Heart left ventricle (tissue), 16 donors: ENCODE results near the gene ERC1. TPM values are rescaled to one million over a fixed set of nuclear protein-coding genes. Genes with fewer than 3 reads are reported as not detected.
"Not testable (repeated sequence)": the region's sequence is repeated elsewhere in the genome, so short reads cannot be mapped to it uniquely, and the experiment has no call there.

Experiments
- ATAC-seq, 4 donors: fragments of 200-7000 bp; cut with Tn5 transposase; one replicate each; pipeline ENCODE4 v1.9.1; 2020 to 2022; ENCODE audit warnings: moderate library complexity in 4 of 4, mild to moderate bottlenecking in 3 of 4, moderate number of reproducible peaks in 1 of 4
- DNase-seq, 5 donors: peaks; one replicate each; pipeline ENCODE4 v3.0.0-alpha.2; 2020
- H3K27ac ChIP-seq, 12 donors: fragments of 200-600 bp; sonication (generic) in 4 of 12; one replicate each; pipeline versions ENCODE4 v1.5.0 to v1.8.0; 2016 to 2022; ENCODE audit warnings: mild to moderate bottlenecking in 2 of 12
- H3K27me3 ChIP-seq, 9 donors: fragments of 200-600 bp; sonication (generic) in 2 of 9; one replicate each; pipeline versions ENCODE4 v1.5.1 to v1.8.0; 2016 to 2022; ENCODE audit warnings: mild to moderate bottlenecking in 3 of 9
- H3K36me3 ChIP-seq, 9 donors: fragments of 200-600 bp; sonication (generic) in 2 of 9; one replicate each; pipeline versions ENCODE4 v1.5.0 to v1.8.0; 2018 to 2022; ENCODE audit warnings: mild to moderate bottlenecking in 2 of 9
- H3K4me1 ChIP-seq, 12 donors: fragments of 200-600 bp; sonication (generic) in 4 of 12; one replicate each; pipeline versions ENCODE4 v1.5.0 to v1.8.0; 2016 to 2022; ENCODE audit warnings: mild to moderate bottlenecking in 3 of 12
- H3K4me3 ChIP-seq, 12 donors: fragments of 200-600 bp; sonication (generic) in 4 of 12; one replicate each; pipeline versions ENCODE4 v1.5.0 to v1.8.0; 2017 to 2022; ENCODE audit warnings: mild to moderate bottlenecking in 9 of 12, moderate library complexity in 4 of 12
- H3K9me3 ChIP-seq, 12 donors: fragments of 200-600 bp; sonication (generic) in 4 of 12; one replicate each; pipeline versions ENCODE4 v1.5.0 to v1.8.0; 2016 to 2022; ENCODE audit warnings: mild to moderate bottlenecking in 1 of 12
- CTCF ChIP-seq, 12 donors: fragments of 200-600 bp; sonication (generic) in 4 of 12; IDR thresholded peaks; one replicate each; pipeline versions ENCODE4 v1.5.0 to v1.8.0; 2018 to 2022; ENCODE audit warnings: antibody characterized with exemption in 12 of 12, mild to moderate bottlenecking in 5 of 12
- POLR2A ChIP-seq, 2 donors: fragments of 450-650 bp; IDR thresholded peaks; one replicate each; pipeline ENCODE4 v1.6.1; 2017; ENCODE audit warnings: antibody characterized with exemption in 2 of 2, mild to moderate bottlenecking in 2 of 2, moderate library complexity in 2 of 2
- WGBS, 4 donors: extraction: QIAGEN DNeasy Blood & Tissue Kit in 2 of 4; methylation state at CpG; one replicate each; pipeline versions ENCODE4 v1.1.5 to v1.1.7; 2013 to 2018; 5-methylcytosine and 5-hydroxymethylcytosine counted together
- intact Hi-C, 10 donors: fragments of 100-400 bp; cut with DNase I; formaldehyde crosslinking; loops; one replicate each; pipeline versions ENCODE4 v1.11.1 to v1.14.2; 2022
- polyA plus RNA-seq, 2 donors: library from polyadenylated mRNA; stranded (reverse); fragments of 200-250 nt; gene quantifications; one replicate each; pipeline ENCODE4 v1.2.3, GENCODE V29; 2013
- total RNA-seq, 9 donors: library from RNA; depleted of rRNA in 2 of 9; stranded (reverse); fragments of >200 nt in 2 of 9; fragmentation: NEBNext Ultra II Directional in 3 of 9; extraction: Animal tissue kit (Norgen Biotek cat#: 25700) in 3 of 9; gene quantifications; one replicate each; pipeline versions ENCODE4 v1.1.0 to v1.2.4, GENCODE V29; 2016 to 2023
- donor health status: ischemic (EF 13 %, LVEDD 7.1; RV severe dilation, severe dysfunction).
- donor health status: healthy with polysubstance abuse.
- donor health status: DM: no; HTN: yes; CAD: no.
- donor health status: DM: no; HTN: no; CAD: no.
- donor health status: ischemic (EF 25% LVEDD 6.9; RV normal size, moderate dysfunction).
- donor health status: ischemic (EF 25% LVEDD 5.7; RV mildly dilated, moderate dysfunction).
- donor health status: healthy.
- donor health status: DM: yes; HTN: yes; CAD: no.
- donor health status: ischemic (EF 35%, LVEDD 5.7; RV mildly dilated, moderate dysfunction).
- donor health status: nonischemic (EF 11% LVEDD 7.7; RV severe dilation, severe dysfunction).
- donor health status: DM: yes; HTN: yes; CAD: no.
- donor health status: PGD.
- donor health status: ischemic (EF 29% LVEDD 5.4; RV normal size, mild dysfunction).
- donor health status: nonischemic (EF 23%, LVEDD 6.1; RV moderate dilation, normal function).

ERC1 gene
- total and polyA plus RNA-seq, 11 donors = 13.5 to 84.0 (median 47.9) TPM

GRCh38 chr12:1138691-1139090 lies 147.7 kb downstream of the ERC1 start:
- H3K4me3 ChIP-seq = no peak overlapping the region
- TF ChIP-seq POLR2A (IDR thresholded peaks at IDR 0.05) (no peak), CTCF (IDR thresholded peaks at IDR 0.05) (no peak)
- no peaks in the 10 kb centered on the region for H3K4me1 ChIP-seq
- H3K36me3 ChIP-seq = peaks cover 0 to 21% (median 16%) of the 10 kb centered on the region in 9 donors
- DNase-seq = no peak
- no peaks in the 10 kb centered on the region for H3K27me3 ChIP-seq
- H3K27ac ChIP-seq = no peak overlapping the region
- intact Hi-C loops = no loop called here
- no peaks in the 10 kb centered on the region for H3K9me3 ChIP-seq
- ATAC-seq = no peak
- WGBS, 4 donors = 94 to 98% (median 97%) methylated on average over 4 of the region's 4 CpGs

- H3K9me3 ChIP-seq, ATAC-seq, H3K27me3 ChIP-seq, H3K4me1 ChIP-seq, H3K27ac ChIP-seq, intact Hi-C loops, DNase-seq, H3K4me3 ChIP-seq: not testable (repeated sequence)
- peaks cover 0 to 31% (median 8%) of the 10 kb centered on the region in 9 donors for H3K36me3 ChIP-seq
- 95 to 98% (median 97%) methylated on average over 4 of the region's 4 CpGs for WGBS, 4 donors
These were observed 155.7 kb downstream of the ERC1 start for GRCh38 chr12:1146758-1147157.

- TF ChIP-seq POLR2A (IDR thresholded peaks at IDR 0.05) (no peak), CTCF (IDR thresholded peaks at IDR 0.05) (no peak)
- ATAC-seq (no peak), DNase-seq (no peak)
- intact Hi-C loops = no loop called here
- no peak overlapping the region for H3K27ac ChIP-seq
- no peak overlapping the region for H3K4me3 ChIP-seq
- no peaks in the 10 kb centered on the region for H3K4me1 ChIP-seq
- WGBS, 4 donors = 96 to 99% (median 97%) methylated on average over 2 of the region's 2 CpGs
- no peaks in the 10 kb centered on the region for H3K9me3 ChIP-seq
- no peaks in the 10 kb centered on the region for H3K27me3 ChIP-seq
- peaks cover 0 to 22% (median 3%) of the 10 kb centered on the region in 9 donors for H3K36me3 ChIP-seq
These were observed 156.8 kb downstream of the ERC1 start for GRCh38 chr12:1147821-1148220.

- no peaks in the 10 kb centered on the region for H3K9me3 ChIP-seq
- no peak for ATAC-seq
- no peaks in the 10 kb centered on the region for H3K27me3 ChIP-seq
- WGBS, 4 donors = 71 to 88% (median 86%) methylated on average over 3 of the region's 3 CpGs
- no peak for DNase-seq
- H3K4me1 ChIP-seq = no peaks in the 10 kb centered on the region
- H3K4me3 ChIP-seq = no peak overlapping the region
- no peak overlapping the region for H3K27ac ChIP-seq
- H3K36me3 ChIP-seq = peaks cover 0 to 18% (median 0%) of the 10 kb centered on the region in 9 donors
- TF ChIP-seq CTCF (IDR thresholded peaks at IDR 0.05) = no peak
- intact Hi-C loops = no loop called here
These were observed 166.0 kb downstream of the ERC1 start for GRCh38 chr12:1157046-1157445.

GRCh38 chr12:1161197-1161596 lies 170.2 kb downstream of the ERC1 start:
- H3K4me1 ChIP-seq = no peaks in the 10 kb centered on the region
- 89 to 96% (median 92%) methylated on average over 9 of the region's 9 CpGs for WGBS, 4 donors
- TF ChIP-seq POLR2A (IDR thresholded peaks at IDR 0.05) = no peak
- no peak for TF ChIP-seq CTCF (IDR thresholded peaks at IDR 0.05)
- intact Hi-C loops = no loop called here
- no peak overlapping the region for H3K27ac ChIP-seq
- ATAC-seq (no peak), DNase-seq (no peak)
- no peak overlapping the region for H3K4me3 ChIP-seq
- H3K9me3 ChIP-seq = no peaks in the 10 kb centered on the region
- H3K27me3 ChIP-seq = no peaks in the 10 kb centered on the region
- H3K36me3 ChIP-seq = peaks cover 0 to 7% (median 0%) of the 10 kb centered on the region in 9 donors
